Activated gamma-delta T cell treated with anti-CD3 and anti-CD28 coated beads, Interleukin-2, amount 50 U/mL, for 16 hours (primary cell): ENCODE measurements around the gene KCNMA1.

ENCODE experiments used
- DNase-seq: peaks from one replicate; pipeline ENCODE4 v3.0.0-alpha.2; 2020; ENCODE audit warnings: low read depth

Gene KCNMA1

GRCh38 chr10:76939933-76940468 is 697.6 kb downstream of the KCNMA1 start:
- DNase-seq: no peak

- no peak for DNase-seq
Observed at GRCh38 chr10:76937181-76937600, 700.4 kb downstream of the KCNMA1 start.

GRCh38 chr10:76935941-76936613 is 701.5 kb downstream of the KCNMA1 start:
- no peak for DNase-seq

GRCh38 chr10:76928565-76928964 is 709.0 kb downstream of the KCNMA1 start:
- no peak for DNase-seq

GRCh38 chr10:76925636-76926405 is 711.8 kb downstream of the KCNMA1 start:
- DNase-seq: no peak

DNA sequence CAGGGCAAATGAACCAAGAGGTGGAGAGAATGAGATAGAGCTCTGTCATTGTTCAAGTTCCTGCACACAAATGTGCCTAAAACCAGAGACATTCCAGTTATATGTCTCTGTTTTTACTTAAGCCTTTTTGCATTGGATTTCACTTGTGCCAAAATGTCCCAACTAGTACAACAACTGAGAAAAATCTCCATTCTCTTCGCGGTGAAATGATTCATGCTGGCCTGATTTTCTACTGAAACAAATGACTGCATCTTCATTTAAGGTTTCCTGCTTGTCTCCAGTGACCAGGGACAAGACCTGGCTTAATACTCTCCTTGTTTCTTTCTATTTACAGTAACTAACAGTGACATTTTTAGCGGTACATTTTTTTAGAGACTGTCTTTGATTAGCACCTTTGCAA is 714.9 kb downstream of the KCNMA1 start:
- no peak for DNase-seq

GRCh38 chr10:76921383-76922010 is 716.1 kb downstream of the KCNMA1 start:
- no peak for DNase-seq

DNA sequence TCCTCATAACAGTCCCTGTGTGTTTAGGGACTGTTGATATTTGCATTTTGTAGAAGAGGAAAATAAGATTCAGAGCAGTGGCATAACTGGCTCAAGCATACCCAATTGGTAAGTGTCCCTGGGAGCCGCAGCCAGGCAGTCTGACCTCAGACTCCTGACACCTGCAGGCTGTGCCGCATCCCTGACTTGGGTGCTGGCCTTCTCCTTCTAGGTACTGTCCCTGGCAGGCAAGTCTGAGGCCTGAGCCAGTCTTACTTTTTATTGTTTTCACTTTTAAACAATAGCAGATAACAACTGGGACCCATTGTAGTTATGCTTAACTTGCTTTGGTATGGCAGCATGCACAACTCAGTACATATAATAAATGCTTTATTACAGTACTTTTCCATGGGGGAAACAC is 717.0 kb downstream of the KCNMA1 start:
- DNase-seq: no peak

DNA sequence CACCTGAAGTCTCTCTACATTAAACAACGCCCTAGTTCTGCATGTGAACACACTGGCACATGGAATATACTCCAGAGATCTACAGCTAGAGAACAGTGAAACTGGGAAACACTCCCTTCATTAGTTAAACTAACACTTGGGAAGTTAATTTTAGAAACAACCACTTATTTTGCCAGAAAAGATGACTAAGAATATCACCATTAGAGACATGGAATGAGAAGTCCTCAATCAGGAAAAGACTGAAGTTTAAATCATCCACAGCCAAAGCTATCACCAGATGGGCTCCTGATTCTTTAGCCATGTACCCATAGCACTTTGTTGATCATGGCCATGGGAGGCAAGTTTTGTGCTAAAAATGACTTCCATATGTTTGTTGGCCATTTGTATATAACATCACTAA is 719.5 kb downstream of the KCNMA1 start:
- no peak for DNase-seq

GRCh38 chr10:76917071-76917470 is 720.5 kb downstream of the KCNMA1 start:
- DNase-seq: no peak

DNA sequence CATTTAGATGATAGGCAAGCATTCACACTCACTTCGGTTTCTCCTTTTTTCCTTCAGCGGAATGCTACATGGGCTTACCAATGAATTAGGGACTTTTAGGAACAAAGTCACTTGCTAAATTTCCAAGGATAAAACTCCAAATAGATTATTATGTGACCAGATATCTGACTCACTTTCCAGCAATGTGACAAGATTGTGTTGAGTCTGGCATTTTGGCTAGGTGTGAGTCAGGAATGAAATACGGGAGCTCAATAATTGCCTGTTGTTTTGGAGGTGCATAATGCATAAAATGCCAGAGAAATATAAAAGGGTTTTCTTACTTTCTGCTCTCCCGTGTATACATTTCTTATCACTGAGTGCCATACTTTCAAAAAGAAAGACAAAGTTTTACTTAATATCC is 721.1 kb downstream of the KCNMA1 start:
- no peak for DNase-seq

- DNase-seq: no peak
Observed at GRCh38 chr10:76915316-76915715, 722.3 kb downstream of the KCNMA1 start.

DNA sequence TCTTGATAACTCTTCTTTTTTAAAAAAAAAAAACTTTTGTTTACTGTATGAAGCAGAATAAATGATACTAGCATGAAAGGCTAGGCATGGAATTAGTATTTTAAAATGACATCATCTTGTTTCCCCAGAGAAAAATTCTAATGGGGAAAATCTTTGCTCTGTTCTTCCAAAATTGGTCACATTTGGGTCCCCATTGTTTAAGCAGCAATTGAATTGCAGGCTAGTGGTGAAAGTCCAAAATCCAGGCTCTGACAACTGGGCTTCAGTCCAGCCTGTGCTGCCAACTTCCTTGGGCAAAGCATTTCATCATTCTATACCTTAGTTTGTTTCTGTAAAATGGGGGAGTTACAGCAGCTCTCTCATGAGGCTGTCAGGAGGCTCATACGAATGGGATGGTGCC is 726.4 kb downstream of the KCNMA1 start:
- DNase-seq: no peak

- no peak for DNase-seq
Observed at GRCh38 chr10:76910184-76910962, 727.2 kb downstream of the KCNMA1 start.

DNA sequence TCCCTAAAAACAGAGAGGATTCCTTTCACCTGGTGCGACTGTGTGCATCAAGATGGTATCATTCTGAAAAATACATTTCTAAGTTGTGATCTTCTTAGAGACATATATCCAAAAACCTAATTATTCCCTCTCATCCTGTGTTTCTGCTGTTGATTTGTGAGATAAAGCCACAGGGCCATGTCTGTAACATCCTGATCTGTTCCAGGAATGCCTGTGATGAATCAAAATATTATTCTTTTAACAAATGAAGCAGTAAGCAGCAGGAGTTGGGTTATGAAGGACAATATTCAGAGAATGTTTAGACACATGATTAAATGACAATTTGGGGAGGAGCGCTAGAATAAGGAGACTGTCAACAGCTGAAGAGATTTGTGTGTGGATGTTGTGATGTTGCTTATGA is 731.4 kb downstream of the KCNMA1 start:
- no peak for DNase-seq

DNA sequence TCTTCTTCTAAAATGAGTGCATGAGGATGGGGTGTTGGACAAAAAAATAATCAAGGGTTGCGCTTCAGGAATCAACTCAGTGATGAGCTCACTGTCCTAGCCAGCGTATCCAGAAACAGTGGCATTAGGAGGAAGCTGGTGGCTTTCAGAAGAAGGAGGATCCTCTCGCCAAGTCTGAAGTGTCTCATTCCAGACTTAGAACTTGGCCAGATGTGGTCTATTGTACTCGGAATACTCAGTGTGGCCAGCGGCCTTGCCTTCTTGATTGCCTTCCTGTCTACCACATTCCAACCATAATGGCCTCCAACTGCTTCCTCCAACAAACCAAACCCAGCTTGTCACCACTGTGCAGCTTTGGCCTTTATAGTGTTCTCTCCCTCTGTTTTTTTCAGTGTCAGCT is 732.4 kb downstream of the KCNMA1 start:
- DNase-seq: no peak

DNA sequence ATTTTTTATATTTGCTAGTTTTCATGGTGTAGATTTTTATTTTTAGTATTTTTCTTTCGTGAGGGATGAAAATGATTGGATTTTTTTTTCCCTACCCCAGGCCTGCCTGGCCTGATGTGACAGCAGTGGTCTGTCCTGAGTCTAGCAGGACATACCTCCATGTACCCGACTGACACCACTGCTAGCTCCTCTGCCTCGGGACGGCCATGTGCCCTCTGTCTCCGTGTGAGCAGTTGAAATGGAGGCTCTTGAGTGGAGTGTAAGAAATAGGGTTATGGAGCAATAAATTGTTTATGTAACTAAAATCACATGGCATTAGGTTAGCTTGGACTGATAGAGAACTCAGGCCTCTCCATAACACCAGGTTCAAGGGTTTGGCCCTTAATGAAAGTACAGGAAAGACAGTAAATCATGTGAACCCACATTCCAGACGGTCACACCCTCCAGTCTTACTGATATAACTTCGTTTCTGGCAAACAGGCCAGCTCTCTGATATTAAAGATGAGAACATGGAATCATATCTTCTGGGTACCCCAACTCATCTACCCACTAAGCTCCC is 734.1 kb downstream of the KCNMA1 start:
- DNase-seq: no peak

GRCh38 chr10:76902949-76903348 is 734.7 kb downstream of the KCNMA1 start:
- DNase-seq: no peak

GRCh38 chr10:76901701-76902100 is 735.9 kb downstream of the KCNMA1 start:
- no peak for DNase-seq

DNA sequence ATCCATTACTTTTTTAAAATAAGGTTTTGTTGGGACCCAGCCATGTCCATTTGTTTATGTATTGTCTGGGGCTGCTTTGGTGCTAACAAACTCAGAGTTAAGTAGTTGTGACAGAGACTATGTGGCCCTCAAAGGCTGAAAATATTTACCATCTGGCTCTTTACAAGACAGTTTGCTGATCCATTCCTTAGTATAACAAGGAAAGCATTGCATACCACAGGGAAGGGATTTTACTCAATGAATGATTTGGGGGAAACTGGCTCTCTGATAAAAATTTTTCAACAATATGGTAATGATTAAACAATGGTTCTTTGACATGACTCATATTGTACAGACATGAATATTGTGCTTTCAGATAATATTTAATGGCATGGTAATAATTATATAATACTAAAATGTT is 738.1 kb downstream of the KCNMA1 start:
- DNase-seq: no peak

DNA sequence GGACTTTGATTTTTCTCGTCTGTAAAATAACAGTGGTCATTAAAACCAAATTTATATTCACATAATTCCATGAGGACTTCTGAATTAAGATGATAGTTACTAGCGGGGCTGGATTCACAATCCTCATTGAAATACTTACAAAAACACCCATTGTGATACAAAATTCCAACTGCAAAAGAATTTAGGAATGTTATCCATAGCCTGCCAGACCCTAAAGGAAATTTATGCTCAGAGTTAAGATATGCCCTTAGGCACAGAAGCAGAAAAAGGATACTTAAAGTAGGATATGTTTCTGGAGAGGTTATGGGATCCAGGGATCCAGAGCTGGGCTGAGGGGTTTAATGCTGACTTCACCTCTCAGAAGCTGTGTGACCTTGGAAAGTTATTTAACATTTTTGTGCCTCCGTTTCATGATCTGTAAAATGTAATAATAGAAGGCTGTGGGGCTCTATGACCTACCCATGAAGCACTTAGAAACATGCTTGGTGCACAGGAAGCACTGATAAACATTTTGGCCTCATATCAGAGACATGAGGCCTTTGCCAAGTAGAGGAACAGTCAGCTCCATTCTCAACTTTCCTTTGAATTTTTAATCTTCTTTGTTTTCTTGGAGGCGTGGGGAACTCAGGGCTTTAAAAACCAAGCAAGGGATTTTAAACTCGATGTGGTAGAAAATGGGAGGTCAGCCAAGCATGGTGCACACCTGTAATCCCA is 744.7 kb downstream of the KCNMA1 start:
- no peak for DNase-seq
